Natural killer cell (primary cell): ENCODE measurements around the gene TPGS2. TPM values are rescaled to one million over a fixed set of nuclear protein-coding genes. Genes with fewer than 3 reads are reported as not detected.

Experiments
- ATAC-seq, 3 donors: fragments of 150-1000 bp in 2 of 3; fragments of 200-7000 bp in 1 of 3; cut with Tn5 transposase; 1 replicate in 1 of 3; 2 replicates in 2 of 3; pipeline ENCODE4 v1.10.0; 2021; ENCODE audit warnings: mild to moderate bottlenecking in 2 of 3, moderate library complexity in 2 of 3
- DNase-seq, 2 donors: peaks; one replicate each; pipeline versions ENCODE4 v3.0.0 to v3.0.0-alpha.2; 2013 to 2021; ENCODE audit warnings: mixed read lengths in 1 of 2
- H3K27ac ChIP-seq: one replicate; pipeline ENCODE4 v1.5.1; 2013; ENCODE audit warnings: mild to moderate bottlenecking, low read length
- H3K27me3 ChIP-seq: one replicate; pipeline ENCODE4 v1.6.1; 2013; ENCODE audit warnings: low read length; ENCODE audit not compliant: control insufficient read depth, insufficient read depth
- H3K36me3 ChIP-seq: one replicate; pipeline ENCODE4 v1.6.1; 2013; ENCODE audit warnings: low read length; ENCODE audit not compliant: control insufficient read depth, insufficient read depth
- H3K4me1 ChIP-seq: one replicate; pipeline ENCODE4 v1.6.1; 2013; ENCODE audit warnings: low read length; ENCODE audit not compliant: control insufficient read depth, insufficient read depth
- H3K4me3 ChIP-seq: one replicate; pipeline ENCODE4 v1.5.1; 2013; ENCODE audit warnings: low read length
- H3K9me3 ChIP-seq: one replicate; pipeline ENCODE4 v1.6.1; 2013; ENCODE audit warnings: low read length; ENCODE audit not compliant: control insufficient read depth, insufficient read depth
- H3K27ac Mint-ChIP-seq, 2 donors: one replicate each; pipeline ENCODE4 v1.8.0; 2022; ENCODE audit warnings: mild to moderate bottlenecking in 2 of 2, mixed read lengths in 2 of 2, moderate library complexity in 1 of 2
- H3K27me3 Mint-ChIP-seq, 2 donors: one replicate each; pipeline ENCODE4 v1.8.0; 2022; ENCODE audit warnings: low read depth in 2 of 2, mixed read lengths in 2 of 2
- H3K36me3 Mint-ChIP-seq: one replicate; pipeline ENCODE4 v1.8.0; 2022; ENCODE audit warnings: mixed read lengths
- H3K4me1 Mint-ChIP-seq, 2 donors: one replicate each; pipeline ENCODE4 v1.8.0; 2022; ENCODE audit warnings: mixed read lengths in 2 of 2
- H3K4me3 Mint-ChIP-seq: one replicate; pipeline ENCODE4 v1.8.0; 2022; ENCODE audit warnings: mild to moderate bottlenecking, moderate library complexity, mixed read lengths
- H3K9me3 Mint-ChIP-seq, 2 donors: one replicate each; pipeline ENCODE4 v1.8.0; 2022; ENCODE audit warnings: mixed read lengths in 2 of 2
- WGBS: methylation state at CpG from one replicate; pipeline ENCODE4 v1.1.7; 2013; ENCODE audit warnings: missing lambda C conversion rate; ENCODE audit not compliant: insufficient coverage; 5-methylcytosine and 5-hydroxymethylcytosine counted together
- intact Hi-C: fragments of 100-400 bp; cut with micrococcal nuclease; formaldehyde crosslinking; loops from one replicate; pipeline ENCODE4 v1.14.2; 2022
- total RNA-seq, 4 donors: library from RNA; stranded (reverse); fragments of 120-200 nt in 1 of 4; gene quantifications; one replicate each; pipeline versions ENCODE4 v1.2.3 to v1.2.4, GENCODE V29; 2013 to 2022
- TF ChIP-seq, protein P1 (sequence below): fragments of 200-600 bp; IDR thresholded peaks from one replicate; pipeline ENCODE4 v1.8.0; 2022; ENCODE audit warnings: antibody characterized with exemption

TPGS2 gene
- total RNA-seq, 3 donors from 2014 or later (not counting 1 experiment from before 2014, with no cell fraction given) = 27.0 to 36.0 (median 33.7) TPM

DNA sequence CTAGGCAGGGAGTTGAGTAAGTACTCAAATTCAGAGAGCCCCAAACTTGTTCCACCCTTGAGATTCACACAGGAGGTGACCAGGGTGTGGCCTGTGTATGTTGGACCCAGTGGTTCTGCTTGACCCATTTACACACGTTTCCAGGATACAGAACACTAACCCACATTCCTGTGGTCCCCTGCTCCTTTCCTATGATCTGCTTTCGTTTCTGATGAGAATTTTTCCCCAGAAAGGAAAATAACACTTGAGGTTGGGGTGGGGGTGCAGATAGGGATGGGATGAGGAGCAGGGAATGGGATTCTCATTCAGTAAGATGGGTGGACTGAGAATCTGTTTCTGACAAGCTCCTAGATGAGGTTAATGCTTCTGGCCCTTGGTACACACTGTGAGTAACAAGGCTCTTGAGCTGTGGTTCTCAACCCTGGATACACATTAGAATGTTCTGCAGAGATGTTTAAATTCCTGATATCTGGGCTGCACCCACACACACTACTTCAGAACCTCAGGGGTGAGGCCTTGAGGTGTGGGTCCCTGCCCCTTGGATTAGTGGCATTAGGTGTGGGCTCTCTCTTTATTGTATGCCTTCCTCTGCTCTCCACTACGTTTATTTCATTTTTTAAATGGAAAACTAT lies 58.4 kb downstream of the TPGS2 start:
- Mint-ChIP-seq H3K9me3 (no peaks in the 10 kb centered on the region), H3K4me1 (peaks cover 17 to 19% of the 10 kb centered on the region in 2 donors), H3K27me3 (peaks cover 0 to 2% of the 10 kb centered on the region in 2 donors), H3K36me3 (no peaks in the 10 kb centered on the region), H3K27ac (peak overlapping the region; percentile 43 to 54), H3K4me3 (no peak overlapping the region)
- no peak for ATAC-seq
- 79% methylated on average over 3 of the region's 3 CpGs for WGBS
- Histone ChIP-seq H3K27me3 (no peaks in the 10 kb centered on the region), H3K36me3 (no peaks in the 10 kb centered on the region), H3K4me1 (peaks cover 8% of the 10 kb centered on the region), H3K27ac (no peak overlapping the region), H3K9me3 (no peaks in the 10 kb centered on the region), H3K4me3 (no peak overlapping the region)
- no peak for DNase-seq
- intact Hi-C loops = no loop called here
- TF ChIP-seq, protein P1, sequence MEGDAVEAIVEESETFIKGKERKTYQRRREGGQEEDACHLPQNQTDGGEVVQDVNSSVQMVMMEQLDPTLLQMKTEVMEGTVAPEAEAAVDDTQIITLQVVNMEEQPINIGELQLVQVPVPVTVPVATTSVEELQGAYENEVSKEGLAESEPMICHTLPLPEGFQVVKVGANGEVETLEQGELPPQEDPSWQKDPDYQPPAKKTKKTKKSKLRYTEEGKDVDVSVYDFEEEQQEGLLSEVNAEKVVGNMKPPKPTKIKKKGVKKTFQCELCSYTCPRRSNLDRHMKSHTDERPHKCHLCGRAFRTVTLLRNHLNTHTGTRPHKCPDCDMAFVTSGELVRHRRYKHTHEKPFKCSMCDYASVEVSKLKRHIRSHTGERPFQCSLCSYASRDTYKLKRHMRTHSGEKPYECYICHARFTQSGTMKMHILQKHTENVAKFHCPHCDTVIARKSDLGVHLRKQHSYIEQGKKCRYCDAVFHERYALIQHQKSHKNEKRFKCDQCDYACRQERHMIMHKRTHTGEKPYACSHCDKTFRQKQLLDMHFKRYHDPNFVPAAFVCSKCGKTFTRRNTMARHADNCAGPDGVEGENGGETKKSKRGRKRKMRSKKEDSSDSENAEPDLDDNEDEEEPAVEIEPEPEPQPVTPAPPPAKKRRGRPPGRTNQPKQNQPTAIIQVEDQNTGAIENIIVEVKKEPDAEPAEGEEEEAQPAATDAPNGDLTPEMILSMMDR = no peak

DNA sequence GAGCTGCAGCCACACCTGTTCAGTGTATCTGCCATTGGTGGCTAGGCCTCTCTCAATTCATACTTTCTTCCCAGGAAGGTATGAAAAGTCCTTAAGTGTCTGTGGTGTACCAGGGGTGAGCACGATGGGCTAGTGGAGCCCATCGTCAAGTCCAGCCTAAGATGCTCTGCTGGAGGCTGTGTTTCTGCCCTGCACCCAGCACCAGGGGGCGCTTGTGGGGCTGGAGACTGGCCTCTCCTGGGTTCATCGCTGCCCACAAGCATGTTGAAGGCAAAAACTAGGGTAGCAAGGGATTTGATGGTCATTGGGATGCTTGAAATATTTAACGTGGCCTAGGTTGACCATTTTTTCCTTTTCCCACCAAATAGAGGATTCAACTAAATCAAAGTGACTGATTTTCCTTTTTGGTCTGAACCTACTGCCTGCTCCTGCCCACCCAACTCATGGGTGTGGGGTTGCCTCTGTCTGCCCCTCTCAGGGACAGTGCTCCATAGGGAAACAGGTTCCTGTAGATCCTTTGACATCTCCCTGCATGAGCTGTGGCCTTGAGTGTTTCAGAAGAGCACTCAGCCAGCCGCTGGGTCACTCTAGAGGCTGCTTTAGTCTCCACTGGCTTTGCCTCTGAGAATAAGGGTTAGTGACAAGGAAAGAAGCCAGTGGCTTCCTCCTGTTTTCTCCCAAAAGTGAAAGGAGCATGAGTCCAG lies 59.0 kb downstream of the TPGS2 start:
- no peaks in the 10 kb centered on the region for H3K36me3 Mint-ChIP-seq
- H3K9me3 ChIP-seq = no peaks in the 10 kb centered on the region
- H3K4me1 ChIP-seq = peaks cover 8% of the 10 kb centered on the region
- TF ChIP-seq, protein P1 = no peak
- no peak for ATAC-seq
- H3K27ac Mint-ChIP-seq = no peak overlapping the region
- no peaks in the 10 kb centered on the region for H3K27me3 ChIP-seq
- no peaks in the 10 kb centered on the region for H3K36me3 ChIP-seq
- DNase-seq = no peak
- WGBS = 81% methylated on average over 5 of the region's 6 CpGs
- no peak overlapping the region for H3K4me3 ChIP-seq
- intact Hi-C loops = no loop called here
- no peak overlapping the region for H3K4me3 Mint-ChIP-seq
- H3K4me1 Mint-ChIP-seq = peaks cover 17 to 19% of the 10 kb centered on the region in 2 donors
- H3K27me3 Mint-ChIP-seq = peaks cover 0 to 2% of the 10 kb centered on the region in 2 donors
- H3K27ac ChIP-seq = no peak overlapping the region
- no peaks in the 10 kb centered on the region for H3K9me3 Mint-ChIP-seq

DNA sequence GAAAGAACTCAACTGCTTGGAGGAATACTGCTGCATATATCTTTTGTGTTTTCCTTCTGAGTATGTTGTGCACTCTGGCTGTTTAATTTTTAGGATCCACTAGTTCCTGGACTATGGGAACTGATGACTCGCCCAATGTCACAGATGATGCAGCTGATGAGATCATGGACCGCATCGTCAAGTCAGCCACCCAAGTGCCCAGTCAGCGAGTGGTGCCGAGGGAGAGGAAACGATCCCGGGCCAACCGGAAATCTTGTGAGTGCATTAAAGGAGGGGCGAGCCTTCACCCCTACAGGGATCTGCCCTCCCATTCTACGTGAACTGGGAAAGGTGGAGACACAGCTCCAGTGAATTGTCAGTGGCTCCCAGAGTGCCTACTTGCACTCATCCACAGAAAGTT lies 59.6 kb downstream of the TPGS2 start:
- H3K4me1 Mint-ChIP-seq = peaks cover 17 to 19% of the 10 kb centered on the region in 2 donors
- no peak for DNase-seq
- no peak overlapping the region for H3K27ac Mint-ChIP-seq
- intact Hi-C loops = no loop called here
- Histone ChIP-seq H3K36me3 (no peaks in the 10 kb centered on the region), H3K27me3 (no peaks in the 10 kb centered on the region), H3K27ac (no peak overlapping the region), H3K9me3 (no peaks in the 10 kb centered on the region), H3K4me3 (no peak overlapping the region), H3K4me1 (peaks cover 8% of the 10 kb centered on the region)
- no peak overlapping the region for H3K4me3 Mint-ChIP-seq
- WGBS = 98% methylated on average over 10 of the region's 10 CpGs
- ATAC-seq = no peak
- no peaks in the 10 kb centered on the region for H3K9me3 Mint-ChIP-seq
- TF ChIP-seq, protein P1 = no peak
- peaks cover 0 to 2% of the 10 kb centered on the region in 2 donors for H3K27me3 Mint-ChIP-seq
- H3K36me3 Mint-ChIP-seq = no peaks in the 10 kb centered on the region
